Measurements from ENCODE around the gene RSPH4A. TPM values are rescaled to one million over a fixed set of nuclear protein-coding genes. Genes with fewer than 3 reads are reported as not detected.

RSPH4A gene
- total and polyA plus RNA-seq, 2 of the 4 experiments (the other 2 are of a cell fraction) = under 0.01 to 0.19 TPM

- BruUV-seq (replicated peaks) = no TSS peak
- Histone ChIP-seq H3K27ac (ENCODE audit: insufficient read depth, low read length) (no peak overlapping the region), H3K4me1 (ENCODE audit: control insufficient read depth, insufficient read depth, low read length) (peaks cover 2% of the 10 kb centered on the region), H3K27me3 (ENCODE audit: control insufficient read depth, insufficient read depth, low read length) (no peaks in the 10 kb centered on the region), H3K9me3 (ENCODE audit: control insufficient read depth, insufficient read depth, low read length) (no peaks in the 10 kb centered on the region), H4K91ac (ENCODE audit: insufficient read depth, low read depth, low read length) (no peak overlapping the region), H3K4ac (ENCODE audit: low read depth, low read length) (no peak overlapping the region), H3K4me2 (ENCODE audit: low read depth, low read length) (no peak overlapping the region), H3K14ac (replicated peaks; ENCODE audit: low read depth, low read length) (no peak overlapping the region), H4K5ac (ENCODE audit: low read depth, low read length) (no peak overlapping the region), H3K56ac (ENCODE audit: extremely low read depth, insufficient read depth, low read length) (no peak overlapping the region), H3K18ac (ENCODE audit: low read depth, low read length) (no peak overlapping the region), H2BK5ac (ENCODE audit: low read depth, low read length, poor library complexity, severe bottlenecking) (no peak overlapping the region), H3K9ac (ENCODE audit: low read depth, low read length) (no peak overlapping the region), H3K23ac (ENCODE audit: low read depth, low read length) (no peak overlapping the region), H2BK120ac (ENCODE audit: low read depth, low read length) (no peak overlapping the region), H3K4me3 (ENCODE audit: insufficient read depth, low read depth, low read length) (no peak overlapping the region), H3K9me1 (ENCODE audit: insufficient read depth, low read length) (no peaks in the 10 kb centered on the region), H2BK20ac (ENCODE audit: low read depth, low read length) (no peak overlapping the region), H4K8ac (ENCODE audit: low read depth in 2 of 2, low read length in 2 of 2) (no peak overlapping the region), H2BK15ac (ENCODE audit: low read depth, low read length) (no peak overlapping the region), H2AFZ (replicated peaks; ENCODE audit: low read length, poor library complexity) (no peak overlapping the region), H4K20me1 (ENCODE audit: insufficient read depth, low read length) (no peaks in the 10 kb centered on the region), H3K36me3 (ENCODE audit: control insufficient read depth, insufficient read depth, low read length) (peaks cover 8% of the 10 kb centered on the region), H2AK5ac (ENCODE audit: low read depth, low read length) (no peak overlapping the region), H2AK9ac (replicated peaks; ENCODE audit: low read depth, low read length, poor library complexity) (no peak overlapping the region), H3K79me1 (ENCODE audit: low read depth in 1 of 2, low read length in 2 of 2) (no peaks in the 10 kb centered on the region)
- ChIA-PET POLR2A (ENCODE audit: unreplicated experiment) (interaction anchor here (0.6 kb wide), 1 partner anchor 10 kb away, joined by 11 read pairs; no protein-coding TSS in a partner anchor), CTCF (interaction anchor here (1.1 kb wide), 1 partner anchor 32 kb away, joined by 3 read pairs; the partner anchor contains the start of gene RSPH4A)
- DNase-seq (peak; percentile 51), ATAC-seq (ENCODE audit: low read depth) (peak; percentile 89)
- peak; percentile 19; the same call in 1 of the 2 replicates for TF ChIP-seq MAFK (IDR thresholded peaks at IDR 0.05; ENCODE audit: low read depth, low read length)
- TF ChIP-seq RAD21 (IDR thresholded peaks at IDR 0.05; ENCODE audit: low read length) = no peak
- intact Hi-C loops (cut with micrococcal nuclease) (loop anchor here (5.0 kb wide), 2 partner anchors 76 to 381 kb away; partner anchors contain the start of gene RWDD1), in situ Hi-C loops (cut with MboI; ENCODE audit: low sequenced_read_pairs) (no loop called here), dilution Hi-C loops (cut with HindIII; ENCODE audit: low sequenced_read_pairs, unreplicated experiment) (no loop called here)
- no CpG with 5 or more reads among the region's 5 CpGs for WGBS, 2 experiments (ENCODE audit: extremely low coverage in 2 of 2, insufficient read length in 1 of 2)
Measured at GRCh38 chr6:116648156-116648555, 31.9 kb downstream of the RSPH4A start.

Data from IMR-90 (cell line).